DND-41 (cell line): ENCODE data around the gene C2CD2L.

Experiments
- CTCF ChIP-seq: IDR thresholded peaks from 2 replicates; pipeline ENCODE4 v1.5.1; 2012; ENCODE audit warnings: borderline replicate concordance, low read length, moderate library complexity, mild to moderate bottlenecking; ENCODE audit not compliant: poor library complexity, severe bottlenecking; ENCODE audit errors: extremely low read depth
- EZH2 ChIP-seq: IDR thresholded peaks from 3 replicates; pipeline ENCODE4 v1.6.1; 2012; ENCODE audit warnings: borderline replicate concordance, low read depth, mild to moderate bottlenecking, moderate library complexity, low read length, inconsistent platforms; ENCODE audit not compliant: severe bottlenecking

- no peak for TF ChIP-seq EZH2
- TF ChIP-seq CTCF: no peak
Observed at GRCh38 chr11:119155733-119156492, 48.8 kb downstream of the C2CD2L start.
